HS-5 (cell line): ENCODE measurements around the gene SUPT7L.
A peak's percentile ranks its signal among the peaks of the same experiment; 100 is the strongest.
"Not testable (repeated sequence)": the region's sequence is repeated elsewhere in the genome, so short reads cannot be mapped to it uniquely, and the experiment has no call there.

Experiments used
- DNase-seq: peaks from one replicate; pipeline ENCODE4 v3.0.0-alpha.2; 2012; ENCODE audit warnings: low read depth

SUPT7L gene

GRCh38 chr2:27636766-27637165, 26.6 kb downstream of the SUPT7L start:
- no peak for DNase-seq

DNA sequence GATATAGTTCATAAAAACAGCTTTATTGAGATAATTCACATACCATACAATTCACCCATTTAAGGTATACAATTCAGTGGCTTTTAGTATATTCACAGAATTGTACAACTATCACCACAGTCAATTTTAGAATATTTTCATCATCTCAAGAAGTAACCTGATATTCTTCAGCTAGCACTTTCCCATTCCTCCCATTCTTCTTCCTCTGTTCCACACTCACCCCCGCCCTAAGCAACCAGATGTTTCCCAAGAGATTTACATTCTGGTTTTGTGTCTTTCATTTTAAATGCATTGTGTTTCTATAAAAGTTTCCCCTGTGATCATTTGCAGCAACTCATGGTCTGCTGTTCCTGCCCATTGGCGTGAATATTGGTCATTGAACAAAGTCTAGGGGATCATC, 29.1 kb downstream of the SUPT7L start:
- DNase-seq: no peak

GRCh38 chr2:27630257-27630656, 33.2 kb downstream of the SUPT7L start:
- DNase-seq: not testable (repeated sequence)

GRCh38 chr2:27628767-27629709, 34.4 kb downstream of the SUPT7L start, which contains the start of the genes CCDC121 and GPN1:
Gene CCDC121, minus strand, starts transcription at chr2:27629012. Its CDS starts 1,213 bp downstream, at chr2:27627799.
Gene GPN1, plus strand, starts transcription at chr2:27629050. Its CDS starts 9 bp downstream, at chr2:27629059.
- DNase-seq: peak; percentile 75

DNA sequence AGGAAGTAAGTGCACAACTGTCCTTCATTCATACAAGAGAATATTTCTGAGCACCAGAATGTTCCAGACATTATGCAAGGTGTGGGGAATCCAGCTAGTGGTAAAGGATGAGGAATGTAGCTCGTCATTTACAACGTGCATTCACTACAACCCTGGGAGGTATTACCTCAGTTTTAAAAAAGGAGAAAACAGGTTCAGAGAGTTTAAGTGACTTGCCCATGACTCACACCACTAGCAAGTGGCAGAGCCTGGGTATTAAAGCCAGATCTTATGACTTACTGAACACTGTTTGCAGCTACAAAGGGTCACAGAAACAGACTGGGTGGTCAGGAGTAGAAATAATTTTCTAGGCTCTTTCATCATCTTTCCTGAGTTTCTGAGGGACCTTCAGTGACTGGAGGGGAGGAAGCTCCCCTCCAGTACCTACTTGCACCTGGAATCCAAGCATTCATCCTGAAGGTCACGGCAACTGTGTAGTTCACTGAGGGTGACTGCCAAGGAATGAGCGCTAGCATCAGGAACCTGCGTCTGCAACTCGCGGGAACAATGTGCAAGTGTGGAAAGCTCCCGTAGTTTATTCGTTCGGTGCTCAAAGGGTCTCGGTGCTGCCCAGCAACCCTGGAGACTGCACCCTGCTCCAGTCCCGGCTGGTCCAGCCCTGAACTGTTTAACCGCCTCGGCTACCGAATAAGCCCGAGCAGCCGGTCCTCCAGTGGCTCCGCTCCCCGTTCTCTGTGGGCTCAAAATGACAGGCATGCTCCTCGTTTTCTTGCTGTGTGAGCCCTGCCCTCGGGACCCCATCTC, 35.2 kb downstream of the SUPT7L start:
- DNase-seq: peak; percentile 80

DNA sequence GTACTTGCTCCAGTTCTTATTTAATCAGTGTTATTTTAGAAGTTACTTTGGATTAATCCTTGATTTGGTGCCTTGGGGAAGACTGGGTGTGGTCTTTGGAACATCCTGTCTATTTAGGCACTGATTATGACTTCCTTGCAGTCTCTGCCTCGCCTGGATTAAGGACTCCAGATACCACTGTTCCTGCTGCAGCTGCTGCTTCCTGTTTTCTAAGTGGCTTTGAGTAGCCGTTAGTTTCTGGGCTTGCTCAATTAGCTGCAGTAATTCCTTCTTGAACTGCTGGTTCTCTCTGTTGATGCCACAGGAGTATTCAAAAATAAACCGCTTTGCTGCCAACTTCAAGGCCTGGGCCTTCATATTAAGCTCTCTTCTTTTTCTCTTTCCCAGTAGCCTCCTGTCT, 36.5 kb downstream of the SUPT7L start:
- DNase-seq: not testable (repeated sequence)

DNA sequence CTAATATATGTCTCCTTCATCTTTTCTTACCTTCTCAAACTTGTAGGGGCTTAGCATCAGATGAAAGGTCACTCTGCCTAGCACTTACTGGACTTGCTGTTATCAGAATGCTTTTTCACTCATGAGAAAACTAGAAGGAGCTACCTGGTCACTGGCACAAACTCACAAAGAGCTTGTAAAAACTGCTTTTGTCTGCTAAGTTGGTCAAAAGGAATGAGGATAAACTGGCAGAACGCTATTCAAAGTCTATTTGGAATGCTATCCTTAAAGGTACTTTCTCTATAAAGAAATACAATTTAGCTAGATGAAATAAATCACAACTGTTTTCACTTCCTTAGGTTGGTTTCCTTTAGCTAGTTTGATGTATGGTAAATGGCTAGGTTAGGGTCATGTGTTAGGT, 37.1 kb downstream of the SUPT7L start:
- not testable (repeated sequence) for DNase-seq

DNA sequence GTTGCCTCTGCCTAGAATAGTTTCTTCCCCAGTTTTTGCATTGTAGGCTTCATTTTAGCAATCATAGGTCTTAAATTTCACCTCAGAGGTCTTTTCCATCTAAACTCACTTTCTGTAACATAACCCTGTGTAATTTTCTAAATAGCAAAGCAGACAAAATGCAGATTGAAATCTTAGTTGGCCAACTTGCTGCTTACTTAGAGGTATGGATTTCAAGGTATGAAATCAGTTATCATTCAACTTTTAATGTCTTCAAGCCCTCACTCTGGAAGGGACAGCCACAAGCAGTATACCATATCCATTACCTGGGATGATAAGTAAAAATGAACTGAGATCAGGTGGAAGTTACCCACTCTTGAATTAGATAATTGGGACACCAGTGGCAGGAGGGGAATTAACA, 38.5 kb downstream of the SUPT7L start:
- no peak for DNase-seq

DNA sequence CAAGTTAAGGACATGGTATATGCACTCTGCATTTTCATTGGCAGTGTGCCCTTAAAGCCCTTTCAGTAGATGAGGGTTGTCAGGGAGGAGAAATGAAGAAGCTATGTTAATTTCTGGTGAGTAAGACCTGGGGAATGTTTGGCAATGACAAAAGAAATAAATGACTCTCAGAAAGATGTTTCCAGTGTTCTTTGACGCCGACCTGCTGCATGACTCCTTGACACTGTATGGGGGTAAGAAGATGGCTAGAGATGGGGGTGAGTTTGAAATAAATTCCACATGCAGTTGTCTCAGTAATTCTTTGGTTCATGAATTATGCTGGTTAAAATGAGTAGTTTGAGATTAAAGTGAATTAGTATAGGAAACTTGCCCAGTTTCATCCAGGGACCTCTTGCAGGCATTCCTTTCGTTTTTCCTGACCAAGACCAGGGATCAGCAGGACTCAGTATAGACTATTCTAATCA, 40.5 kb downstream of the SUPT7L start:
- peak; percentile 70 for DNase-seq

DNA sequence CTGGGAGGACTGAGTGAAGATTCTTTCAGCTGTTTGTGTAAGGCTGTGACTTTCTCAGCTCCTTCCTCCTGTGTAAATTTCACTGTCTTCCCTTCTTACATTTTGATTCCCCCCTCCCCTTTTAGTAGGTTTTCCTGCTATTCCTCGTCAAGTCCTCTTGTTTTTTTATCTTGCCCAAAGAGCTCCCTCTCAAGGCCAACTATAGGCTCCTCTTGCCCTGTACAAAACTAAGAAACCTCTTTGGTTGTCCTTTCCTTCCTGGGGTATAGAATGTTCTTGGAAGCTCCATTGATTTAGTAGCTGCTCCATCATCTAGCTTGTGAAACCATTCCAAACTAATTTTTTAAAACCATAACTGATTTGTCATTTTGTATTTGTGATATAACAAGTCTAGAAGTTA, 41.9 kb downstream of the SUPT7L start:
- no peak for DNase-seq

- DNase-seq: no peak
These were observed 48.1 kb downstream of the SUPT7L start for GRCh38 chr2:27615316-27615715.

GRCh38 chr2:27613985-27614384, 49.4 kb downstream of the SUPT7L start:
- no peak for DNase-seq

GRCh38 chr2:27606611-27607010, 56.8 kb downstream of the SUPT7L start:
- no peak for DNase-seq
